Left forelimb (tissue), 1 donor: Measurements from ENCODE around the gene PHACTR3.

Source experiments
- DNase-seq: peaks from one replicate; pipeline ENCODE4 v3.0.0-alpha.2; 2018; ENCODE audit warnings: low spot score

The PHACTR3 gene

GRCh38 chr20:59816146-59816738 is 211.9 kb downstream of the PHACTR3 start:
- peak; percentile 25 for DNase-seq

DNA sequence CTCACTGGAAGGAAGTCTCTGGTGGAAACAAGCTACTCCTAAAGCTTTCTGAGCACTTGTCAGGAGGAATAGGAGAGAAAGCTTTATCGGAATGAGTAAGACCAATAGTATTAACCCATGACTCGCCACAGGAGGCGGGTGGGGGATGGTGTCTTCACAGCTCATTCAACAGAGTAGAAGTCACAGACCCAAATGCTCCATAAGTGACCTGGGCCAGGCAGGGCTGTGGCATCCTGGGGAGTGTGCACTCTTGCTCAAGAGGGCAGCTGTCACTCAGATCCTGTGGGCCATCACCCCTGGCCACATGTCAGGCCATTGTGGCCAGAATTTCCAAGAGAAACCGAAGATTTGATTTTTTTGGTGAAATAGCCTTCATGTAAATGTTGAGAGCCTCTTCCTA is 213.1 kb downstream of the PHACTR3 start:
- no peak for DNase-seq

- DNase-seq, result peak; percentile 15
Observed at GRCh38 chr20:59817846-59818615, 213.7 kb downstream of the PHACTR3 start.

DNA sequence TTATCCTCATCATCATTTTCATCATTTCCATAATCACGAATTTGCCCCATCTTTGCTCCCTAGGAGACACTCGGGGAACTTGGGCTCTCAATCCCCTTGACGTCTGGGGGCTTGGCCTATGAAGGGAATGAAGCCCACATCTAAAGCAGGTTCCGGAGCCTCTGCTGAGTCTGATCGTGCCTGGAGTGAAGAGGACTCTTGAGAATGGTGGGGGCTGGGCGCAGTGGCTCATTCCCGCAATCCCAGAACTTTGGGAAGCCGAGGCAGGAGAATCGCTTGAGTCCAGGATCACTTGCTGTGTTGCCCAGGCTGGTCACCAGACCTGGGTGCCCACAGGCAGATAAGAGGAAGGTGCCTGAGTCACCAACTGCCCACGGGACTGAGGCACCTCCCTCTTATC is 214.6 kb downstream of the PHACTR3 start:
- DNase-seq, result peak; percentile 31

DNA sequence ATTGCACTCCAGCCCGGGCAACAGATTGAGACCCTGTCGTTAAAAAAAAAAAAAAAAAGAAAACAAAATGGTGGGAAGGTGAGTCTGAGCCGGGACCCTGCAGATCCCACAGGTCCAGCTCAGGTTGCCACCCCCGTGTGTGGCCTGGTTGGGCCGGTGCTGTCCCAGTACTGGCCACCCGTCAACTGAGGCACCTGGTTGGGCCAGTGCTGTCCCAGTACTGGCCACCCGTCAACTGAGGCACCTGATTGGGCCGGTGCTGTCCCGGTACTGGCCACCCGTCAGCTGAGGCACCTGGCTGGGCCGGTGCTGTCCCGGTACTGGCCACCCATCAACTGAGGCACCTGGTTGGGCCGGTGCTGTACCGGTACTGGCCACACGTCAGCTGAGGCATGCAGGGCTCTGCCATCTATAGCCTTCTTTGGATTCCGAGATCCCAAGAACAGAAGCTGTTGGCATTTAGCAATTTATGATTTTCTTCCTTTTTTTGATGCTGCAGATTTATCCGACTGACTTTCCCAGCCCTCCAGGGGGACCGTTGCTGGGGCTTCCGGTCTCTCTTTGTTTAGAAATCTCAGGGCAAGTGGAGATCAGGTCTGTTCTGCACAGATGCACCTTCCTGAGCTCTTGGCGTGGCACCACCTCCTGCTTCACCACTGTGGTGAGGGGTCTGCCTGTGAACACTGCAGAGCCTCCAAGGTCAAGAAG is 215.3 kb downstream of the PHACTR3 start:
- DNase-seq, result peak; percentile 48

- peak; percentile 68 for DNase-seq
Observed at GRCh38 chr20:59820204-59821041, 216.1 kb downstream of the PHACTR3 start.

DNA sequence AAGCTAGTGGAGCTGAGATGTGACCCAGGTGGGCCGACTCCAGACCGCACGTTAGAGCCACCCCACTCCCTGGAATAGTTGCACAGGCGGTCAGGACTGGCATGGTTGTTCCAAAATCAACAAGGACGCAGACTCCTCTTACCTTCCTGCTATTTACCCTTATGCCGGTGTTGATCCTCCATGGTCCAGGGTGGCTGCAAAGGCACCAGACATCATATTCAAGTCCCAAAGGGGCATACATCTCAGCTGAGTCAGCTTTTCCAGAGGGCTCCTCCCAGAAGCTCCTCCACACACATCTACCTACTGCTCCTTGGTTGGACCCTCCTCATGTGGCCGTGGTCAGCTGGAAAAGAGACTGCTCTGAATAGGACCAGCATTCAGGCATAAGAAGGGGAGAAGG is 216.9 kb downstream of the PHACTR3 start:
- DNase-seq, result peak; percentile 59

GRCh38 chr20:59821788-59822187 is 217.4 kb downstream of the PHACTR3 start:
- DNase-seq, result peak; percentile 20

GRCh38 chr20:59822291-59823029 is 218.1 kb downstream of the PHACTR3 start:
- peak; percentile 31 for DNase-seq

DNA sequence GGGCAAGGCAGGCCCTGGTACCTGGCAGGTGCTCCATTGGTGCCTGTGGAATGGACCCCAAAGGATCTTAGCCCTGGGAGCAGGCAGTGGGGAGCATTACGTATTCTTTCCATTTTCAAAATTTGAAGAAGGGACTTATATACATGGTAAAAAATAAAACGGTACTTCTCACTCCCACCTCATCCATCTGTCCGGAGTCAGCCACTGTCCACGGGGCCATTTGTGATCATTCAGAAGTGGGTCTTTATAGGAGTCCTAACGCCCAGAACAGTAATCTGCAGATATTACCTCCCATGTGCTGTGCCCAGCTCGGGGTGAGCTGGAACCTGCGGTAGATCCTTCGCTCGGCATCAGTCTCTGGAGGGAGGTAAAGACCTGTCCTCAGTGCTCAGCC is 218.7 kb downstream of the PHACTR3 start:
- DNase-seq, result no peak

GRCh38 chr20:59823491-59824259 is 219.3 kb downstream of the PHACTR3 start:
- DNase-seq, result no peak

DNA sequence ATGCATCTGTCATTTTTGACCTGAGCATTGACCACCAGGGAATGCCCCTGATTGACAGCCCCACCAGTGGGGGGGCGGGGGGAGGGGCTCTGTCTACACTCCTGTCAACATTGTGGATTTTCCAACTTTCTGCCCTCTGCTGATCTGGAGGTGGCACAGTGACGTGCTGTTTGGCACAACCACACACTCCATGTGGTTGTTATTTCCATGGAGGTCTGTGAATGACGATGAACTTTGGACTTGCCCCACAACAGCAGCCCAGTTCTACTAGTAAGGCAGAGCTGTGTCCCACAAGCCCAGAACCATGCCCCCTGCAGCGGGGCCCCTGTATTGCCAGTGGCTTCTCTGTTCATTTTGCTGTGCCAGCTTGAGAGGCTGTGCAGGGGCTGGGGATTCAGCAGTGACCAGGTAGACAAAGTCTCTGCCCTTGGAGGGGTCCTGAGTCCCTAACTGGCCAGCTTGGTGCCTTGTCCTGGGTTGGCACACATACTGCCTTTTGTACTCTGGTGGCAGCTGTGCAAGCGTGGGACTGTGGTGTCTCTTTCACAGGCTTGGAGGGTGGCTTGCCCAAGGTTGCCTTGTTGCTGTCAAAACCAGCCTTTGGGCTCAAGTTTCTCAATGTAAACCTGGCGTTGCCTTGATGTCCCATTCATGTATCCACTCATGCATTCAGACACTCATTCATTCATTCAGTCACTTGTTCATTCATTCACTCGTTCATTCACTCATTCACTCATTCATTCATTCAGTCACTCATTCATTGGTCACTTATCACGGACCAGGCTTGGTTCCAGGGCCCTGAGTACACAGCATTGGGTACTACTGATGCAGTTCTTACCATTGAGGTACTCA is 220.6 kb downstream of the PHACTR3 start:
- peak; percentile 48 for DNase-seq

- DNase-seq, result peak; percentile 25
Observed at GRCh38 chr20:59825563-59825920, 221.2 kb downstream of the PHACTR3 start.

DNA sequence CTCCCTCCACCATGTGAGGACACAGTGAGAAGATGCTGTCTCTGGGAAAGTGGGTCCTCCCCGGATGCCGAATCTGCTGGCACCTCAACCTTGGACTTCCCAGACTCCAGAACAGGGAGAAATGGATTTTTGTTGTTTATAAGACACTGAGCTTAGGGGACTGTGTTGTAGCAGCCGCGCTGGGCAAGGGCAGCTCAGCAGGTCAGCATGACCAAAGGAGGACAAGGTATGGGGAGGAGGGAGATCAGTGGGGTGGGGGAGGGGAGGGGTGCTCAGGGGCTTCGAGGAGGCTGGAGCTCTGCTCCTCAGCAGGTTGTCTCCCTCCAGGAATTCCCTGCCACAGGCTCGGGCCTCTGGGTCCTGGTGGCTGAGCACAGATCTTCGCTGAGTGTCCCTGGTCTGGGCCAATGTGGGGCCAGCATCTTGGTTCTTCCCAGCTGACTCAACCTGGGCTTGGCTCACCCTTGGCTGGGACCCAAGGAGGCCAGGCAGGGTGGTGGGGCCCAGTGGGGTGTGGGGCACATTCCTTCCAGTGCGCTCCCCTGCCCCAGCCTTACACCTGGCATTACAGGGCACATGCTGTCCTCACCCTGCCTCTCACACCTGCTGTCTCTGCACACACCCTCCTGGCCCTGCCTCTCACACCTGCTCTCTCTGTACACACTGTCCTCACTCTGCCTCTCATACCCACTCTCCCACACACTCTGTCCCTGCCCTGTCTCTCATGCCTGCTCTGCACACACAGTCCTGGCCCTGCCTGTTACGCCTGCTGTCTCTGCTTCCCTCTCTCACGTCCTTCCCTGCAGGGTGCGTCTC is 221.8 kb downstream of the PHACTR3 start:
- DNase-seq, result peak; percentile 65

- peak; percentile 57 for DNase-seq
Observed at GRCh38 chr20:59827138-59828056, 223.1 kb downstream of the PHACTR3 start.

GRCh38 chr20:59828125-59829053 is 224.0 kb downstream of the PHACTR3 start:
- peak; percentile 55 for DNase-seq
